ENCODE results near the gene UNK. TPM values are rescaled to one million over a fixed set of nuclear protein-coding genes. Genes with fewer than 3 reads are reported as not detected.

Gene UNK
- total and polyA plus RNA-seq, 8 donors, result 3.5 to 102 (median 19.5) TPM

GRCh38 chr17:75813081-75814020, 28.7 kb downstream of the UNK start:
- peaks cover 61 to 92% (median 89%) of the 10 kb centered on the region in 4 donors for H3K36me3 ChIP-seq
- peaks cover 18 to 23% (median 20%) of the 10 kb centered on the region in 4 donors for H3K4me1 ChIP-seq
- H3K9me3 ChIP-seq, result no peaks in the 10 kb centered on the region
- H3K27me3 ChIP-seq, result no peaks in the 10 kb centered on the region
- no peak overlapping the region for H3K27ac ChIP-seq
- no peak for DNase-seq
- WGBS, 5 donors, result 82 to 87% (median 86%) methylated on average over 19 to 24 of the region's 24 CpGs
- TF ChIP-seq POLR2A (IDR thresholded peaks at IDR 0.05), result no peak
- no peak for TF ChIP-seq POLR2AphosphoS5 (IDR thresholded peaks at IDR 0.05)
- no peak for TF ChIP-seq CTCF (IDR thresholded peaks at IDR 0.05)
- no peak for TF ChIP-seq EP300 (IDR thresholded peaks at IDR 0.05)
- no peak overlapping the region for H3K4me3 ChIP-seq
- intact Hi-C loops (cut with DNase I; ENCODE audit: low total_unique reads), result no loop called here

- Histone ChIP-seq H3K27me3 (no peaks in the 10 kb centered on the region), H3K27ac (no peak overlapping the region), H3K4me1 (peaks cover 13 to 17% (median 14%) of the 10 kb centered on the region in 4 donors), H3K4me3 (no peak overlapping the region), H3K9me3 (no peaks in the 10 kb centered on the region), H3K36me3 (peaks cover 68 to 99% (median 96%) of the 10 kb centered on the region in 4 donors)
- TF ChIP-seq POLR2AphosphoS5 (IDR thresholded peaks at IDR 0.05) (no peak), POLR2A (IDR thresholded peaks at IDR 0.05) (no peak), CTCF (IDR thresholded peaks at IDR 0.05) (no peak), EP300 (IDR thresholded peaks at IDR 0.05) (no peak)
- WGBS, 5 donors, result 86 to 97% (median 90%) methylated on average over 5 to 6 of the region's 6 CpGs
- intact Hi-C loops (cut with DNase I; ENCODE audit: low total_unique reads), result no loop called here
- DNase-seq, result no peak
These were observed 29.4 kb downstream of the UNK start for GRCh38 chr17:75814021-75814395.

DNA sequence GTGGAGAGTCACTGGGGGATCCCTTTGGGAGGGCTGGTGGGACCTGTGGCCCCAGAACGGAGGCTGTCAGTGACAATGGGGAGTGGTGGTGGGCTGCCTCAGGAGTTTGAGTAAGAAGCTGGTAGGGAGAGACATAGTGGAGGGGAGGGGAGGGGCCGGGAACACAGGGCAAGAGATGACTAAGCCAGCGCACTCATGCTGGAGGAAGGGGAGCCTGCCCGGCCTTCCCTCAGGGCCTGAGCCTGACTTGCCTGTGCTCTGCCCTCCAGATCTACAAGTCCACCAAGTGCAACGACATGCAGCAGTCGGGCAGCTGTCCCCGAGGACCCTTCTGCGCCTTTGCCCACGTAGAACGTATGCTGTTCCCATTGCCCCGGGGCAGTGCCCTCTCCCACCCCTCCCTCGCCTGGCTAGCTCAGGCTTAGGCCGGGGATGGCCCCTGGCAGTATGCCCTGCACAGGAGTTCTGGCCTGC, 30.3 kb downstream of the UNK start:
- Histone ChIP-seq H3K36me3 (peaks cover 77 to 100% (median 99%) of the 10 kb centered on the region in 4 donors), H3K9me3 (no peaks in the 10 kb centered on the region), H3K4me1 (peaks cover 3 to 8% (median 4%) of the 10 kb centered on the region in 4 donors), H3K27me3 (no peaks in the 10 kb centered on the region), H3K27ac (no peak overlapping the region), H3K4me3 (no peak overlapping the region)
- intact Hi-C loops (cut with DNase I; ENCODE audit: low total_unique reads), result no loop called here
- DNase-seq, result no peak
- 86 to 94% (median 91%) methylated on average over 11 to 13 of the region's 13 CpGs for WGBS, 5 donors
- no peak for TF ChIP-seq POLR2A (IDR thresholded peaks at IDR 0.05)
- no peak for TF ChIP-seq POLR2AphosphoS5 (IDR thresholded peaks at IDR 0.05)
- TF ChIP-seq CTCF (IDR thresholded peaks at IDR 0.05), result no peak
- no peak for TF ChIP-seq EP300 (IDR thresholded peaks at IDR 0.05)

DNA sequence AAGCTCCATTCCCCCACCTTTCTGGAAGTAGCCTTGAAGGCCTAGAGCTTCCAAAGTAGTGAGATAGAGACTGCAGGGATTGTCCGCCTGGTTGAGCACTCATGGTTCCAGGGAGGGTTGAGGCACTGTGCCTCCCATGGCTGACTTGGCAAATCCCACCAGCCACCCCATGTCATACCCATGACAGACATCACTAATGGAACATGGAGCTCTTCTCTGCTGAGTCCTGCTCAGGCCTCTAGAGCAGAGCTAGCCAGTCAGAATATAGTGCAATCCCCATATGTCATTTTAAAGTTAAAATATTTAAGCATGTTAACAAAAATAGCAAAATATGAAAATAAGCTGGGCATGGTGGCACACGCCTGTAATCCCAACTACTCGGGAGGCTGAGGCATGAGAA, 30.8 kb downstream of the UNK start:
- Histone ChIP-seq H3K27me3 (no peaks in the 10 kb centered on the region), H3K4me3 (no peak overlapping the region), H3K9me3 (no peaks in the 10 kb centered on the region), H3K36me3 (peaks cover 77 to 100% (median 99%) of the 10 kb centered on the region in 4 donors), H3K4me1 (peaks cover 0 to 3% (median 0%) of the 10 kb centered on the region in 4 donors), H3K27ac (no peak overlapping the region)
- TF ChIP-seq POLR2AphosphoS5 (IDR thresholded peaks at IDR 0.05) (no peak), CTCF (IDR thresholded peaks at IDR 0.05) (no peak), POLR2A (IDR thresholded peaks at IDR 0.05) (no peak), EP300 (IDR thresholded peaks at IDR 0.05) (no peak)
- 94 to 98% (median 95%) methylated on average over 3 of the region's 3 CpGs for WGBS, 5 donors
- intact Hi-C loops (cut with DNase I; ENCODE audit: low total_unique reads), result no loop called here
- no peak for DNase-seq
